ENCODE results near the gene PARN. TPM values are rescaled to one million over a fixed set of nuclear protein-coding genes. Genes with fewer than 3 reads are reported as not detected.
A peak's percentile ranks its signal among the peaks of the same experiment; 100 is the strongest.
"Not testable (repeated sequence)": the region's sequence is repeated elsewhere in the genome, so short reads cannot be mapped to it uniquely, and the experiment has no call there.

The PARN gene
- polyA plus RNA-seq, 1 donor, result 16.3 TPM

- DNase-seq, result no peak
Measured at GRCh38 chr16:14470788-14471187, 159.3 kb downstream of the PARN start.

DNA sequence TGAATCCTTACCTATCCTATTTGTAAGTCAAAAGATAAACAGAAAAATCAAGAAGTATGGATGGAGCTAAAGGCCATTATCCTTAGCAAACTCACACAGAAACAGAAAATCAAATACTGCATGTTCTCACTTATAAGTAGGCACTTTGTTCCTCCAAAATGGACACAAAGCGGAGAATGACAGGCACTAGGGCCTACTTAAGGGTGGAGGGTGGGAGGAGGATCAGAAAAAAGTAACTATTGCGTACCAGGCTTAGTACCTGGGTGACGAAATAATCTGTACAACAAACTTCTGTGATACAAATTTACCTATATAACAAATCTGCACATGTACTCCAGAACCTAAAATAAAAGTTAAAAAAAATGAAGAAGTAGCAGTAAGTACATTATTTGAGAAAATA, 164.3 kb downstream of the PARN start:
- DNase-seq, result no peak

- no peak for DNase-seq
Measured at GRCh38 chr16:14464796-14465195, 165.3 kb downstream of the PARN start.

DNA sequence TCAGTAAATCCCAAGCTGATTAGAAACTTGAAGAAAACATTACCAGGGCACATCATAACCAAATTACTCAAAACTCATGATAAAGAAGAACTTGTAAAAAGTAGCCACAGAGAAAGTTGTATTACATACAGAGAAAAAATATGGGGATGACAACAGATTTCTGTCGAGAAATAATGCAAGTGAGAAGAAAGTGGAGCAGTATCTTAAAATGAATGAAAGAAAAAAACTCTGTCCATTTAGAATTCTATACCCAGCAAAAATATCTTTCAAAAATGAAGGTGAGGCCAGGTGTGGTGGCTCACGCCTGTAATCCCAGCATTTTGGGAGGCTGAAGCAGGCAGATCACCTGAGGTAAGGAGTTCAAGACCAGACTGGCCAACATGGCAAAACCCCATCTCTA, 165.9 kb downstream of the PARN start:
- DNase-seq, result no peak

GRCh38 chr16:14462811-14463210, 167.2 kb downstream of the PARN start:
- DNase-seq, result no peak

DNA sequence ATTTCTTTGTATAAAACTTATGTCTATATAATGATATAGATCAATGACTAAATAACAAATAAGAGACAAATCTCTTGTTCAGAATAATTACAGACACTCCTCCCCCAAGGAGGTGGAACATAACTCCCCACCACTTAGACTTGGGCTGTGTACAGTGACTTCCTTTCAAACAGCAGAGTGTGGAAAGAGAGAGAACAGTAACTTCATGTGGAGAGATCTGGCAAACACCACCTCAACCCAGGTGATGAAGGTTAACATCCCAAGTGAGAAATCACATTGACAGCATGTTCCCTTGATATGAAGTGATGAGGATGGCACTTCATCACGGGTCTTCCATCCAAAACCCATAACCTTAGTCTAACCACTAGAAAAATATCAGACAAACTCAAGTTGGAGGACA, 169.3 kb downstream of the PARN start:
- DNase-seq, result no peak

DNA sequence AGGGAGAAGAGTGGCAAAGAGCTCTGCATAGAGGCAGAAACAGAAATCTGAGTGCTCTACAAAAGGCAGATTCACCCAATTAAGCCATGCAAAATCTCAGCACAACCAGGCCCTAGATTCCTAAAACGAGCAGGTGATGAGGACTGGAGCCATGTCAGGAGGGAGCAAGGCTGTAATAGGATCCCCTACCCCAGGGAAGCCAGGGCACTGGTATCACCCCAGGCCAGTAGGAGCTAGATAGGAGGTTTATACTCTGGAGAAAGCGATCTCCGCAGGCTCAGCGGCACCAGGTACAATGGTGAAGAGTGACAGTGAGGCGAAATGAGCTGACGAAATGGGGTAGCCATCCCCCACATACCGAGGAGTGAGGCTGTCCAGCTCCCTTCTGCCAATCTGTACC, 171.5 kb downstream of the PARN start:
- no peak for DNase-seq

DNA sequence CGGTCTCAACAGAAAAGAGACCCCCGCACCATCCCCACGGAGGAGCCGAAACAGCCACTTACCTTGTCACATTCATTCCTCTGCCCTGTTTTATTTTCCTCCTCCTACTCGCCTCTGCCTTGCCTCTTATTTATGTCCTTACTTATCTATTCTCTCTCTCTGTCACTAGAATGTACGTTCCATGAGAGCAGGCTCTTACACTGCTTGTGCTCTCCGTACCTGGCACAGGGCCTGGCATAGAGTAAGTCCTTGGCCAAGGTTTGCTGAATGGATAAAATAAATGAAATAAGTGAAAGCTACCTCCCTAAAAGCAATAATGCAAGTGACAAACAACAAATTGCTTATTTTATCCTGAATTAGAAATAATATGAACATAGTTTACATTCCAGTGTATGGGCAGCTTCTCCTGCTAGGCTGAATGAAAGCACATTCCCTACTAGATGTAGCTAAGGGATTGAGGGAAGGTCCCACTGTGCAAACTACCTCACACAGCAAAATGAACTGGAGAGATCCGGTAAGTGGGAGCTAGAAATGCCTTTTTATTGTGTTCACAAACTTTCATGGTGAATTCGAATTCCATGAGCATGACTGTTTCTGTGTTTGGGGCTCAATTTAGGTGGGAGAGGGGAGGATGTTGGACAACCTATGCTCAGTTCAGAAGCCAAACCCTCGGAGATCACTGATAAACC, 173.1 kb downstream of the PARN start:
- no peak for DNase-seq

- DNase-seq, result peak; percentile 11
Measured at GRCh38 chr16:14455573-14455972, 174.5 kb downstream of the PARN start.

- DNase-seq, result no peak
Measured at GRCh38 chr16:14454391-14454790, 175.7 kb downstream of the PARN start.

- DNase-seq, result no peak
Measured at GRCh38 chr16:14452066-14452465, 178.0 kb downstream of the PARN start.

DNA sequence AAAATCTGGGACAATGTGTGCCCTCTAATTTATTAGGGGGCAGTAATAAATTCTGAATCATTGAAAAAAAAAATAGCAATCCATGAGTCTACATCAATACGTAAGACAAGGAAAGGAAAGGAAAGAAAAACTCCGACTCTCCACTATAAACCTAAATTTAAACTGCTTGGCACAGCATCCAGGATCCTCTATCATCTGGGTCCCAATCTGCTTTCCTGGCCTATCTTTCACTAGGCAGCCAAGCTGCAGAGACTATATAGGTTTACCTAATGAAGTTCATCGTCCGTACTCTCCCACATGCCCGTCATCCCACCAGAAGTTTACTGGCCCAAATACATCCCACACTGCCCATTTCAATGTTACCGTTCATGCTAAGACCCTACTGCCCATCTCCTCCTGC, 179.2 kb downstream of the PARN start:
- no peak for DNase-seq

DNA sequence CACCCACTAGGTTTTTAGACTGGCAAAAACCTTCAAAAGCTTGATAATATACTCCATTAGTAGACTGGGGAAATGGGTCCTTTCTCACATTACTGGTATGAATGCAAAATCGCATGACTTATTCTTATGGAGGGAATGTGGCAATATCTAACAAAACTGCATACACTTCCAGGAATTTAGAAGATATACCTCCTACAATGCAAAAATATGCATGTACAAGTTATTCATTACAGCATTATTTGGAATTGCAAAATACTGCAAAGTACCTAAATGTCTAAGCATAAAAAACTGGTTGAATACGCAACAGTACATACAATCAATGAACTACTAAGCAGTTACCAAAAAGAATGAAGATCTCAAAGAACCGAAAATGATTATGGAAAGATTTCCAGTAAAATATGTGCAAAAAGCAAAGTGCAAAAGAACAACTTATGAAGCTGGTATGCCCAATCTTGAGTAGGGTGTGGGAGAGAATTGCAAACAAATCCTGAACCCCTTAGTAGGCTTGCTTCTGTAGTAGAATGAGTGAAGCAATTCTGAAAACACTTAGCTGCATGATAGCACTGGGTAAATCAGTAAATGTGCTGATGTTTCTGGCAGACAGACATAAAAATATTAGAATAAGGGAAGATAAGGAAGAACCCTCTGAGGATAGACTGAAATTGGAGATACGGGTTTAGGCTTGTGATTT, 180.1 kb downstream of the PARN start:
- DNase-seq, result no peak

GRCh38 chr16:14449334-14449733, 180.7 kb downstream of the PARN start:
- no peak for DNase-seq

- DNase-seq, result no peak
Measured at GRCh38 chr16:14448879-14449278, 181.2 kb downstream of the PARN start.

GRCh38 chr16:14447783-14448182, 182.3 kb downstream of the PARN start:
- no peak for DNase-seq

- no peak for DNase-seq
Measured at GRCh38 chr16:14446796-14447195, 183.3 kb downstream of the PARN start.

DNA sequence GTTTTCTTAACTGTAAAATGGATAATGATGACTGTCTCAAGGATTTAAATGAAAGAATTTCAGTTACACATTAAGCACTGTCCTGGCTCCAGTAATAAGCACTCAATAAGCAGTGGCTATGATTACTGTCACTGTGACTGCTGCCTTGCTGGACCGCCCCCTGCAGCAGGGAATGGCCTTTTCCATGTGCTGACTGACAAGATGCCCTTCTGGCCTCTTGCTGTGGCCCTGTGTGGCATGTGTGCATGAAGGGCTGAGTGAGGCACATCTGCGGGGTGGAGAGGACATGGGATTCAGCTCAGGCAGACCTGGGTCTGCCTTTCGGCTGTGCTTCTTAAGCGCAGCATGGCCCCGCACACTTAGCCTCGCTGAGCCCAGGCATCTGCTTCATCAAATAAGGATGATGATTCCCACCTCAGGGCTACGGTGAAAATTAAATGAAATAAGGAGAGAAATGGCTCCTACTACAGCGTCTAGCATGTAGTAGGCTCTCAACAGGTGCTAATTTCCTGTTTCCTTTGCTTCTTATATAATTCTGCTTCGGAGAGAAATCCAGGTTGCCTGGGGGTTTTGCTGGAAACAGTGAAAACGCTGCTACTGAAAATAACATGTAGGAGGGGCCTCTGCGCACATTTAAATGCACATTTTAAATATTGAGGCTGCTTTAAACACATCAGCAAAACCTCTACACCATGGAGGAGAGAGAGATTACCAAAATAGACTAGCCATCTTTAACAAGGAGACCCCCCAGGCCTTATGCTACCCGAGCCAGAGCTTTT, 183.9 kb downstream of the PARN start:
- no peak for DNase-seq

GRCh38 chr16:14444979-14445810, 184.9 kb downstream of the PARN start:
- no peak for DNase-seq

- not testable (repeated sequence) for DNase-seq
Measured at GRCh38 chr16:14441533-14441932, 188.5 kb downstream of the PARN start.

DNA sequence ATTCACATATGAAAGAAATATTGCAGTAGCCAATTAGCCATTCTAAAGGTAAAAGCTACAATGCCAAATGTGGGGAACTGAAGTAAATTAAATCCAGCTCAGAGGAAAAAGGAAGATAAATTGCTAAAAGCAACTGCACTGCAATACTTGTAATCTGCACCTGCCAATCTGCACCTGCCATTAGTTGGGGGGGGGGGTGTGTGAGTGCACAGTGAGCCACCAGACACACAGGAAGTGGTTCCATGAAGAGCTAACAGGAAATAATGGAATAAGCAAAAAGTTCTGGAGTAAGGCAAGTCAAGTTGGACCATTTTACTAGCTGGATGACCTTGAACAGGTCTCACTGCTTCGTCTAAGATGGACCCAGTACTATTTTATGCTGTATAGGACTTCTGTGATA, 191.8 kb downstream of the PARN start:
- DNase-seq, result no peak

DNA sequence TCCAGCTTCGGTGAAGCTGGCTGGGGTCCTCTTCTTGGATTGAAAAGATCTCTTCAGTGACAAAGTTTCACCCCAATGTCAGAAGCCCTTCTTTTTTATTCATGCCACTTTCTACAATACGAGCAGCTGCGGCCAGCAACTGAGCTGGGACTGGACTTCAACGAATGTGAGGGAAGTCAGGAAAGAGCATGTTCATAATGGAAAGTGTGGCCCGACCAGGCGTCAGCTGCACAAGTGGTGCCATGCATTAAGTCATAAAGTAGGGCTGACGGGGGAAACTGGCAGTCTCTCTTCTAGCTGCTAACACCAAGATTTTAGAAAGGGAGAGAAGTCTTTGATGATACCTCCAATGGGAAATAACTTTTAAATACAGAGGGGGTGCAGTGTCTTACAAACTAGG, 192.6 kb downstream of the PARN start:
- DNase-seq, result no peak
